Measurements from ENCODE around the gene ZNF12.
"Not testable (repeated sequence)": the region's sequence is repeated elsewhere in the genome, so short reads cannot be mapped to it uniquely, and the experiment has no call there.

Gene ZNF12

GRCh38 chr7:6706666-6707407 is at the start of gene ZNF12:
Gene ZNF12, minus strand, starts transcription at chr7:6706947. Its CDS starts 1,774 bp downstream, at chr7:6705173.
- peak; percentile 97 for DNase-seq

DNA sequence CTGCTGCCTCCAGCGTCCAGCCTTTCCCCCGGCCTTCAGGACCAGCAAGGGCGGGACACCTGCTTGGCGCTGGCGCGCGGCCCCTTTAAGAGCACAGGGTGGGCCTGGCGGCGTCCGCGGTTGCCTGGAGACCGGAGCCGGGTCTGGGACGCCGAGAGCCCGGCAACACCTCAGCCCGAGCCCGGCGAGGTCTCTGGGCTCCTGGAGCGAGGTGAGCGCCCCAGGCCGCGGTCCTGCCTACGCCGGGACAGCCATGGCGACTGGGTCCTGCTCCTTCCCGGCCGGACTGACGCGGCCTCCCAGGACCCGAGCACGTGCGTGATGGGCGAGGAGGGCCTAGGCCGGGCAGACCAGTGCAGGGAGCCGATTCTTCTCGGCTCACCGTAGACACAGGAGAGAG is 47.2 kb upstream of the ZNF12 start, which contains the start of gene RSPH10B2:
TSS of gene RSPH10B2 (plus strand) at position 140 of the 400 bp plus-strand sequence. CDS start 3,575 bp downstream, outside the sequence.
- DNase-seq: not testable (repeated sequence)

GRCh38 chr7:6750173-6750572 is 43.4 kb upstream of the ZNF12 start:
- DNase-seq: not testable (repeated sequence)

- not testable (repeated sequence) for DNase-seq
Measured at GRCh38 chr7:6749335-6749734, 42.6 kb upstream of the ZNF12 start.

GRCh38 chr7:6744410-6745100 is 37.8 kb upstream of the ZNF12 start:
- not testable (repeated sequence) for DNase-seq

GRCh38 chr7:6738415-6738814 is 31.7 kb upstream of the ZNF12 start:
- DNase-seq: not testable (repeated sequence)

DNA sequence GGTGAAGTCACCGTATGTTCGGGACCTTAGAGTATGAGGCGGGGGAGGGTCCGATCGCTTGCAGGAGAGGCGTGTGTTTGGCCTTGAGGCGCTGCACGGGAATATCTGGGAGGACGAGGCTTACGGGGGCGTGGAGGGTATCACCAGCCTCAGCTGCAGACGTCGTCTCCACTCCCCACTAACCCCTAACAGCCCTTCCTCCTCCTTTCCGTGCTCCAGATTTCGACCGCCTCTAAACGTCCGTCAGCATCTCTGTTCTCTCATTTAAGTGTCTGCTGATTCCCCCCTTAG is 23.5 kb upstream of the ZNF12 start:
- peak; percentile 24 for DNase-seq

- peak; percentile 91 for DNase-seq
Measured at GRCh38 chr7:6729492-6730342, 23.0 kb upstream of the ZNF12 start.

DNA sequence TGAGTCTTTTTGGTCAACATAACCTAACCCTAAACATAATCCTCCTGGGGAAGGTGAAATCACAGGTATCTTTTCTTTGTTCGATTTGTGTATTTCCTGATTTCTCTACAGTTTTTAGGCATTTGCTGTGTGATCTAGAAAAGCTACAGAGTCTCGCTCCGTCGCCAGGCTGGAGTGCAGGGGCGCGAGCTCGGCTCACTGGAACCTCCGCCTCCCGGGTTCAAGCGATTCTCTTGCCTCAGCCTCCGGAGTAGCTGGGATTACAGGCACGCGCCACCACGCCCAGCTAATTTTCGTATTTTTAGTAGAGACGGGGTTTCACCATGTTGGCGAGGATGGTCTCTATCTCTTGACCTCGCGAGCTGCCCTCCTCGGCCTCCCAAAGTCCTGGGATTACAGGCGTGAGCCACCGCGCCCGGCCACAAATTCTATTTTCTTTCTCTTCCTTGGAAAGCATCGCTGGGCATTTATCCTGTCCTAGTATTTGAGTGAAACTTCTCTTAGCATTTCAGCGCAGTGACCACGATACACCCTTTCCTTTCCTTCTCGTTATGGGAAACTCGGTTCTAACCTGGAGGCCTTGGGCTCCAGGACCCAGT is 22.2 kb upstream of the ZNF12 start:
- not testable (repeated sequence) for DNase-seq

GRCh38 chr7:6727663-6728062 is 20.9 kb upstream of the ZNF12 start:
- DNase-seq: no peak

GRCh38 chr7:6726341-6726740 is 19.6 kb upstream of the ZNF12 start:
- DNase-seq: not testable (repeated sequence)

- no peak for DNase-seq
Measured at GRCh38 chr7:6725003-6725402, 18.3 kb upstream of the ZNF12 start.

DNA sequence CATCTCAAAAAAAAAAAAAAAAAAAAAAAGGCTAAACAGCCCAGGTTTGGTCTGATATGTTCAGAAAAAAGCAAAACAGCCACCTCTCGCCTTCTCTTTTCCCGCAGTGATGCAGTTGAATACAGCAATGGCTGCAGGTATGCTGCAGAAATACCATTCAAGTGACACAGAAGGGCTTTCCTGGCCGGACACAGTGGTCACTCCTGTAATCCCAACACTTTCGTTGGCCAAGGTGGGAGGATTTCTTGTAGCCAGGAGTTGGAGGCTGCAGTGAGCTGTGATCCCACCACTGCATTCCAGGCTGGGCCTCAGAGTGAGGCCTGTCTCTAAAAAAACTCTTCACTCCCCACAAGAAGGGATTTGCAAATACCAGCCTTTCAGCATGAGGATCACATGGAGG is 17.6 kb upstream of the ZNF12 start:
- not testable (repeated sequence) for DNase-seq

DNA sequence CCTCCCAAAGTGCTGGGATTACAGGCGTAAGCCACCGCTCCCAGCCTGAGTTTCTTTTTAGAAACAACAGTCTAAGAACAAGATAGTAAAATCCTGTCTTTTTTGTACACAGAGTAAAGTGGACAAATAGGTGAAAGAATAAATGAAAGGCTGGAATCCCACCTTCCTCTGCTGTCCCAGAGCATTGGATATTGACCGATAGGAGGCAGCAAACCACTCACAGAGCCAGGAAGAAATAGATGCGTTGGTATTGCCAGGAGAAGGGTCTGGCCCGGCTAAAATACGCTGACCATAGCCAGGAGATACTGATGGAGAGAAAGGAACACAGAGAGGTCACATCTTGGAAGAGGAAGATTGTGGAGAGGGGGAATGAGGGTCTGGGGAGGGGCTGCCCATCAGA is 11.4 kb upstream of the ZNF12 start:
- no peak for DNase-seq

GRCh38 chr7:6715898-6716297 is 9.2 kb upstream of the ZNF12 start:
- DNase-seq: not testable (repeated sequence)

DNA sequence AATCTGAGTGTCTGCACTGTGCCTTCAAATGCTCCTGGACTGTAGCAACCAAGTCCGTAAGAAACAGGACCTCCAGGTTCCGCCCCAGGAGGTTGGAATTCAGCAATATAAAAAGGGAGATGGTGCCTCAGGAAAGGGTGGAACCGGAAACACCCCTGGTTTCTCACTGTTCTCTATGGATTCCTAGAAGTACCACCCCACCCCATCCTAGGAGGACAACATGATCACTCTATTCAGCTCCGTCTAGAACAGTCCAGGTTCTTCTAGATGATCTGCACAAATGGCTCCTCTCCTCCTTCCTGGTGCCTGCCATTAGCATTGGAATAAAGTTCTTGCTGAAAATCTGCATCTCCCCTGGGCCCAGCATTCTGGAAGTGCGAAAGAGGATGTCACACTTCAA is 7.6 kb upstream of the ZNF12 start:
- no peak for DNase-seq

DNA sequence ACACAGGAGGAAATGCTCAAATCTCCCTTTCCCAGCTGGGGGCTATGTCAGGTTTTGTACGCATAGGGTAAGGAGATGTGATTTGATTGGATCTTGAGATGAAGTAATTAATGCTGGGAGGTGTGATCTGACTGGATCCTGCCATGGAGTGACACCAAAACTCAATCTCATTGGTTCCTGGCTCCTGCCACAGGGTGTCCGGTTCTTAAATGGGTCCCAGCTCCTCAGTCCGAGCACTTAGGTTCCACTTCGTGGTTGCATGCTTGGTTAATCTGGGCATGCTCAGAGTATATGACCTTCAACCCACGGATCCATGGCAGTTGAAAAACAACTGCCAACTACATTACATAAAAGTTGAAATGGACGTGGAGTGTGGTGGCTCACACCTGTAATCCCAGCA is 3.1 kb upstream of the ZNF12 start:
- no peak for DNase-seq

GRCh38 chr7:6708304-6708703 is 1.6 kb upstream of the ZNF12 start:
- no peak for DNase-seq

DNA sequence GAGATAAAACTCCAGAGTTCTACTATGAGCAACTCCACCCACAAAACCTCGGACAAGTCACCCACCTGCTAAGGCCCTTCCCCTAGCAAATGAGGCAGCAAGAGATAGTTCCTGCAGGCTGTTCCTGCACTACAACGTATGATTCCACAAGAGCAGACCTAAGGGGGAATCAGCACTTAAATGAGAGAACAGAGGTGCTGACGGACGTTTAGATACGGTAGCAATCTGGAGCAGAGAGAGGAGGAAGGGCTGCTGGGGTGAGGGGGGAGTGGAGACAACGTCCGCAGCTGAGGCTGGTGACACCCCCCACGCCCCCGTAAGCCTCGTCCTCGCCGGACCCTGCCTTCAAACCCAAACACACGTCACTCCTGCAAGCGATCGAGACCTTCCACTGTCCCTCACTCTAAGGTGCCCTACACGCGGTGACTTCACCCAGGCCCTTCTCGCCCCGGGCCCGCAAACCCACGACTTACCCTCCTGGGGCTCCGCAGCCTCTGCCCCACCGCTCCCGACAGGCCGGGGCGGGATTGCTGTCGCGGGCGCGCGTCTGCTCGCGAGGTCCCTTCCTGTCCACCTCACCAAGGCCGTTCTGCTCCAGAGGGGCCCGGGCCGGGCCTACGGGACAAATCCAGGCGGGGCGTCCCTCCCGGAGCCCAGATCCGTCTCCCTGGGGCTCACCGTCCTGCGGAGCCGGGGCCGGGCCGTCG is 635 bp downstream of the ZNF12 start:
- DNase-seq: peak; percentile 22

- DNase-seq: no peak
Measured at GRCh38 chr7:6701860-6702259, 4.9 kb downstream of the ZNF12 start.

- no peak for DNase-seq
Measured at GRCh38 chr7:6700793-6701192, 6.0 kb downstream of the ZNF12 start.

- DNase-seq: no peak
Measured at GRCh38 chr7:6691609-6692106, 15.1 kb downstream of the ZNF12 start.

All from activated CD4-positive, alpha-beta T cell treated with anti-CD3 and anti-CD28 coated beads, Interleukin-10, Interleukin-2, amounts not matched to agents 100 ng/mL and 50 ng/mL, durations not matched to agents 16 hours and 8 hours (primary cell).